CD14-positive monocyte (primary cell): Measurements from ENCODE around the gene ALDH1B1. TPM values are rescaled to one million over a fixed set of nuclear protein-coding genes. Genes with fewer than 3 reads are reported as not detected.

ENCODE experiments used
- DNase-seq, 3 donors: peaks; one replicate each; pipeline ENCODE4 v3.0.0-alpha.2; 2011 to 2022
- H2AFZ ChIP-seq: 2 replicates; pipeline ENCODE4 v1.6.0; 2012; ENCODE audit warnings: mild to moderate bottlenecking, low read depth, low read length, inconsistent platforms; ENCODE audit not compliant: insufficient read depth, poor library complexity, severe bottlenecking
- H3K27ac ChIP-seq, 2 donors: 1 replicate in 1 of 2; 2 replicates in 1 of 2; pipeline ENCODE4 v1.5.1; 2012 to 2013; ENCODE audit warnings: low read length in 2 of 2, control low read depth in 1 of 2, inconsistent platforms in 1 of 2, low read depth in 1 of 2, mild to moderate bottlenecking in 1 of 2
- H3K27me3 ChIP-seq, 2 donors: one replicate each; pipeline versions ENCODE4 v1.6.0 to v1.6.1; 2011 to 2013; ENCODE audit warnings: low read length in 2 of 2; ENCODE audit not compliant: control insufficient read depth in 2 of 2, insufficient read depth in 2 of 2
- H3K36me3 ChIP-seq, 2 donors: replicated peaks in 1 of 2; 1 replicate in 1 of 2; 2 replicates in 1 of 2; pipeline versions ENCODE4 v1.5.1 to v1.6.1; 2012 to 2013; ENCODE audit warnings: low read length in 2 of 2, control low read depth in 1 of 2, inconsistent platforms in 1 of 2, mild to moderate bottlenecking in 1 of 2; ENCODE audit not compliant: insufficient read depth in 2 of 2, control insufficient read depth in 1 of 2
- H3K4me1 ChIP-seq, 2 donors: 1 replicate in 1 of 2; 2 replicates in 1 of 2; pipeline versions ENCODE4 v1.5.1 to v1.6.1; 2012 to 2013; ENCODE audit warnings: low read length in 2 of 2, control low read depth in 1 of 2, inconsistent platforms in 1 of 2, mild to moderate bottlenecking in 1 of 2, moderate library complexity in 1 of 2; ENCODE audit not compliant: insufficient read depth in 2 of 2, control insufficient read depth in 1 of 2
- H3K4me2 ChIP-seq: replicated peaks from 2 replicates; pipeline ENCODE3; 2012; ENCODE audit warnings: low read length, moderate library complexity, mild to moderate bottlenecking; ENCODE audit not compliant: poor library complexity, severe bottlenecking; ENCODE audit errors: extremely low read depth
- H3K4me3 ChIP-seq, 3 experiments: fragments of 200-600 bp in 1 of 3; sonication (generic) in 1 of 3; replicated peaks in 1 of 3; 1 replicate in 2 of 3; 2 replicates in 1 of 3; pipeline ENCODE4 v1.5.1; 2011 to 2013; ENCODE audit warnings: low read length in 3 of 3, mild to moderate bottlenecking in 3 of 3, control low read depth in 2 of 3, low read depth in 2 of 3, inconsistent platforms in 1 of 3, moderate library complexity in 1 of 3
- H3K79me2 ChIP-seq: 2 replicates; pipeline ENCODE4 v1.6.0; 2012; ENCODE audit warnings: mild to moderate bottlenecking, control low read depth, inconsistent platforms, low read length, moderate library complexity; ENCODE audit not compliant: insufficient read depth
- H3K9ac ChIP-seq: 2 replicates; pipeline ENCODE4 v1.6.0; 2017; ENCODE audit warnings: low read length, mild to moderate bottlenecking; ENCODE audit not compliant: insufficient read depth, poor library complexity, severe bottlenecking
- H3K9me3 ChIP-seq, 2 donors: replicated peaks in 1 of 2; 1 replicate in 1 of 2; 2 replicates in 1 of 2; pipeline versions ENCODE4 v1.5.1 to v1.6.1; 2012 to 2013; ENCODE audit warnings: low read length in 2 of 2, control low read depth in 1 of 2; ENCODE audit not compliant: control insufficient read depth in 1 of 2, insufficient read depth in 1 of 2
- H4K20me1 ChIP-seq: 2 replicates; pipeline ENCODE4 v1.6.0; 2012; ENCODE audit warnings: mild to moderate bottlenecking, low read length, control low read depth, moderate library complexity; ENCODE audit not compliant: insufficient read depth
- H3K27ac Mint-ChIP-seq, 7 donors: one replicate each; pipeline ENCODE4 v1.8.0; 2020; ENCODE audit warnings: mild to moderate bottlenecking in 7 of 7, mixed read lengths in 7 of 7, moderate library complexity in 6 of 7, inconsistent platforms in 2 of 7
- H3K27me3 Mint-ChIP-seq, 3 donors: one replicate each; pipeline ENCODE4 v1.8.0; 2021 to 2022; ENCODE audit warnings: low read depth in 3 of 3, mild to moderate bottlenecking in 3 of 3, mixed read lengths in 3 of 3, moderate library complexity in 3 of 3, inconsistent platforms in 1 of 3
- H3K36me3 Mint-ChIP-seq, 2 donors: one replicate each; pipeline ENCODE4 v1.8.0; 2020; ENCODE audit warnings: mixed read lengths in 2 of 2, inconsistent platforms in 1 of 2, mild to moderate bottlenecking in 1 of 2
- H3K4me1 Mint-ChIP-seq: one replicate; pipeline ENCODE4 v1.8.0; 2020; ENCODE audit warnings: mild to moderate bottlenecking, mixed read lengths
- H3K4me3 Mint-ChIP-seq, 2 donors: one replicate each; pipeline ENCODE4 v1.8.0; 2020; ENCODE audit warnings: mild to moderate bottlenecking in 2 of 2, mixed read lengths in 2 of 2, moderate library complexity in 1 of 2
- H3K9me3 Mint-ChIP-seq, 7 donors: one replicate each; pipeline ENCODE4 v1.8.0; 2020 to 2022; ENCODE audit warnings: mixed read lengths in 7 of 7, mild to moderate bottlenecking in 6 of 7, moderate library complexity in 6 of 7, inconsistent platforms in 2 of 7
- WGBS: methylation state at CpG from one replicate; pipeline ENCODE4 v1.1.5; 2013; ENCODE audit warnings: missing lambda C conversion rate; ENCODE audit not compliant: insufficient coverage; 5-methylcytosine and 5-hydroxymethylcytosine counted together
- intact Hi-C, 2 donors: fragments of 100-400 bp; cut with micrococcal nuclease; formaldehyde crosslinking; loops; one replicate each; pipeline versions ENCODE4 v1.15.0 to v1.15.1; 2023
- polyA plus RNA-seq, 3 donors: library from polyadenylated mRNA; depleted of rRNA in 1 of 3; unstranded in 2 of 3; stranded (reverse) in 1 of 3; fragments of 300-500 nt in 2 of 3; fragments of >200 nt in 1 of 3; fragmentation: Illumina TruSeq in 2 of 3; gene quantifications; 1 replicate in 2 of 3; 2 replicates in 1 of 3; pipeline ENCODE4 v1.2.3, GENCODE V29; 2012 to 2021
- TF ChIP-seq, protein P1 (sequence below): fragments of 200-600 bp; IDR thresholded peaks from one replicate; pipeline ENCODE4 v1.8.0; 2022; ENCODE audit warnings: antibody characterized with exemption, mild to moderate bottlenecking

ALDH1B1 gene
- polyA plus RNA-seq, 3 donors = 1.00 to 4.5 (median 3.8) TPM

DNA sequence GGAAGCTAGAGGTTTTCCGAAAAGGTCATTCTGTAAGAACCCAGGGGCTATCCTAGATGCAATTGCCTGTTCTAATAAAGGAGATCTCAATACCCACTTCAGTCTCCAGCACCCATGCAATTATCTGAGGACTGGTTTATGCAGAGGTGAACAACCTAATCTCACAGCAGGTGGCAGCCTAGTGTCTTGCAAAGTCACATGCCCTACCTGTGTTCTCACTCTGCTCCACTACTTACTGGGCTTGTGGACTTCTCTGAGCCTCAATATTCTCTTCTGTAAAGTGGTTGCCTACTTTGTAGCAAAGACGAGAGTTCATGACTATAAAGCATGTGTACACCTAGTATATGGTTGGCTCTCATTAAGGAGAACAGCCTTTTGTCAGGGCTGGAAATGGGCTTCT lies 21.0 kb upstream of the ALDH1B1 start:
- no CpG with 5 or more reads among the region's 2 CpGs for WGBS
- no peaks in the 10 kb centered on the region for H3K36me3 Mint-ChIP-seq
- no peak overlapping the region for H3K4me3 Mint-ChIP-seq
- H3K4me2 ChIP-seq = no peak overlapping the region
- no peaks in the 10 kb centered on the region for H3K4me1 Mint-ChIP-seq
- no peak overlapping the region for H3K9ac ChIP-seq
- H3K36me3 ChIP-seq = no peaks in the 10 kb centered on the region
- peaks cover 6 to 22% (median 6%) of the 10 kb centered on the region in 3 donors for H3K27me3 Mint-ChIP-seq
- intact Hi-C loops = no loop called here
- H3K79me2 ChIP-seq = no peaks in the 10 kb centered on the region
- no peak for DNase-seq
- H3K4me3 ChIP-seq = no peak overlapping the region
- H4K20me1 ChIP-seq = no peaks in the 10 kb centered on the region
- H3K4me1 ChIP-seq = no peaks in the 10 kb centered on the region
- H3K9me3 ChIP-seq = no peaks in the 10 kb centered on the region
- TF ChIP-seq, protein P1, sequence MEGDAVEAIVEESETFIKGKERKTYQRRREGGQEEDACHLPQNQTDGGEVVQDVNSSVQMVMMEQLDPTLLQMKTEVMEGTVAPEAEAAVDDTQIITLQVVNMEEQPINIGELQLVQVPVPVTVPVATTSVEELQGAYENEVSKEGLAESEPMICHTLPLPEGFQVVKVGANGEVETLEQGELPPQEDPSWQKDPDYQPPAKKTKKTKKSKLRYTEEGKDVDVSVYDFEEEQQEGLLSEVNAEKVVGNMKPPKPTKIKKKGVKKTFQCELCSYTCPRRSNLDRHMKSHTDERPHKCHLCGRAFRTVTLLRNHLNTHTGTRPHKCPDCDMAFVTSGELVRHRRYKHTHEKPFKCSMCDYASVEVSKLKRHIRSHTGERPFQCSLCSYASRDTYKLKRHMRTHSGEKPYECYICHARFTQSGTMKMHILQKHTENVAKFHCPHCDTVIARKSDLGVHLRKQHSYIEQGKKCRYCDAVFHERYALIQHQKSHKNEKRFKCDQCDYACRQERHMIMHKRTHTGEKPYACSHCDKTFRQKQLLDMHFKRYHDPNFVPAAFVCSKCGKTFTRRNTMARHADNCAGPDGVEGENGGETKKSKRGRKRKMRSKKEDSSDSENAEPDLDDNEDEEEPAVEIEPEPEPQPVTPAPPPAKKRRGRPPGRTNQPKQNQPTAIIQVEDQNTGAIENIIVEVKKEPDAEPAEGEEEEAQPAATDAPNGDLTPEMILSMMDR = no peak
- no peak overlapping the region for H3K27ac ChIP-seq
- H3K9me3 Mint-ChIP-seq = peaks cover 0 to 2% (median 0%) of the 10 kb centered on the region in 7 donors
- H3K27me3 ChIP-seq = no peaks in the 10 kb centered on the region
- no peak overlapping the region for H3K27ac Mint-ChIP-seq
- no peak overlapping the region for H2AFZ ChIP-seq

DNA sequence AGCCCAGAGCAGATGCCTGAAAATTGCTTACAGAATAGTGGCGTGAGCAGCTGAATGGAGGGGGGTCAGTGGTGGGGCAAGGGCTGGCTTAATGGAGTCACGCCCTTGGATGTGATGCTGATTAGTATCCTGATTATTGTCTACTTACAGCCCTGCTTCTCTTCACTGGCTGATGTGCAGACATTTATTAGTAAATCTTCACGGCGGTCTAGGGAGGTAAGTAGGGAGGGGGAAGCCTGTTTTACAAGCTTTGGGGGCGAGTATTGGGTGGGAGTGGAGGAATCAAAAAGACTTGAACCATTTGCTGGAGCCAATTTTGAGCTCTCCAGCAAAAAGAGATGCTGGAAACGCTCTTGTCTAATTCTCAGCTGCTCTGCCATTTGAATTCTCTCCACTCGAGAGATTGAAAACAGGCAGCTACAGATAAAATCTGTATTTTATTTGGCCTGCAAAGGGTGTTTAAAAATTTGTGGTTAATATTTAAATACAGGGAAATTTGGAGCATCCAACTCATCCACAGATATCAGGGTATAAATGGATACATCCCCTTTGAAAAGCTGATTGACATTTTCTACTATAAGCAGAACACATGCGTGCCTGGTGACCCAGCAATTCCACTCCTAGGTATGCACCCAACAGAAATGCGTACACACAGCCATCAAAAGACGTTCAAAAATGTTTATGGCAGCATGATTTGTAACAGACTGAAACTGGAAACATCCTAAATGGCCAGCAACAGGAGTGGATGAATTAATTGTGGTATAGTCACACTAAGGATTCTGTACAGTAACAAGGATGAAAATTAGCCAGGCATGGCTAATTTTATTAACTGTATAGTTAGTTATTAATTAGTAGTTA lies 19.5 kb upstream of the ALDH1B1 start:
- Histone ChIP-seq H4K20me1 (no peaks in the 10 kb centered on the region), H3K27me3 (no peaks in the 10 kb centered on the region), H3K9me3 (no peaks in the 10 kb centered on the region), H3K27ac (no peak overlapping the region), H3K79me2 (no peaks in the 10 kb centered on the region), H3K4me2 (no peak overlapping the region), H2AFZ (no peak overlapping the region), H3K4me1 (no peaks in the 10 kb centered on the region), H3K36me3 (no peaks in the 10 kb centered on the region), H3K4me3 (no peak overlapping the region), H3K9ac (no peak overlapping the region)
- no peak for DNase-seq
- H3K9me3 Mint-ChIP-seq = peaks cover 0 to 3% (median 0%) of the 10 kb centered on the region in 7 donors
- intact Hi-C loops = no loop called here
- H3K27me3 Mint-ChIP-seq = peaks cover 6 to 22% (median 6%) of the 10 kb centered on the region in 3 donors
- H3K4me1 Mint-ChIP-seq = no peaks in the 10 kb centered on the region
- H3K27ac Mint-ChIP-seq = no peak overlapping the region
- H3K36me3 Mint-ChIP-seq = no peaks in the 10 kb centered on the region
- TF ChIP-seq, protein P1 = no peak
- WGBS = 96% methylated on average over 7 of the region's 10 CpGs
- H3K4me3 Mint-ChIP-seq = no peak overlapping the region
